Smooth muscle cell (in vitro differentiated cells): ENCODE data around the gene VSTM2L. TPM values are rescaled to one million over a fixed set of nuclear protein-coding genes. Genes with fewer than 3 reads are reported as not detected.

Source experiments
- DNase-seq: peaks from one replicate; lab custom pipeline; 2025; ENCODE audit not compliant: unreplicated experiment; lab: John Stamatoyannopoulos, UW
- H2AFZ ChIP-seq: fragments of 200-600 bp; sonication (generic); 2 replicates; pipeline ENCODE4 v1.6.0; 2016; ENCODE audit warnings: antibody characterized with exemption, low read depth, mild to moderate bottlenecking
- H3F3A ChIP-seq: fragments of 200-600 bp; sonication (generic); 2 replicates; pipeline ENCODE4 v1.6.0; 2017; ENCODE audit warnings: antibody characterized with exemption, low read depth
- H3K27ac ChIP-seq: fragments of 200-600 bp; sonication (generic); 2 replicates; pipeline ENCODE4 v1.5.1; 2016; ENCODE audit warnings: low read depth, mild to moderate bottlenecking
- H3K27me3 ChIP-seq: fragments of 200-600 bp; sonication (generic); 2 replicates; pipeline ENCODE4 v1.6.1; 2016; ENCODE audit warnings: low read depth, mild to moderate bottlenecking
- H3K36me3 ChIP-seq: fragments of 200-600 bp; sonication (generic); 2 replicates; pipeline ENCODE4 v1.5.1; 2016; ENCODE audit warnings: low read depth
- H3K4me1 ChIP-seq: fragments of 200-600 bp; sonication (generic); 2 replicates; pipeline ENCODE4 v1.5.1; 2016; ENCODE audit warnings: low read depth
- H3K4me2 ChIP-seq: fragments of 200-600 bp; sonication (generic); 2 replicates; pipeline ENCODE4 v1.6.0; 2016; ENCODE audit warnings: mild to moderate bottlenecking
- H3K4me3 ChIP-seq: fragments of 200-600 bp; sonication (generic); 2 replicates; pipeline ENCODE4 v1.5.1; 2016; ENCODE audit warnings: mild to moderate bottlenecking
- H3K79me2 ChIP-seq: fragments of 200-600 bp; sonication (generic); 2 replicates; pipeline ENCODE4 v1.6.0; 2016; ENCODE audit warnings: low read depth, mild to moderate bottlenecking
- H3K9ac ChIP-seq: fragments of 200-600 bp; sonication (generic); 2 replicates; pipeline ENCODE4 v1.6.0; 2016; ENCODE audit warnings: low read depth
- H3K9me3 ChIP-seq: fragments of 200-600 bp; sonication (generic); replicated peaks from 2 replicates; pipeline ENCODE4 v1.5.1; 2016; ENCODE audit warnings: low read depth
- H4K20me1 ChIP-seq: fragments of 200-600 bp; sonication (generic); 2 replicates; pipeline ENCODE4 v1.6.0; 2016; ENCODE audit warnings: low read depth
- WGBS: methylation state at CpG from one replicate; pipeline ENCODE4 v1.1.7; 2016; ENCODE audit warnings: low lambda C conversion rate; 5-methylcytosine and 5-hydroxymethylcytosine counted together
- polyA plus RNA-seq: library from polyadenylated mRNA; unstranded; fragments of >200 nt; fragmentation: Nextera tagmentation; extraction: Ambion mirVana; gene quantifications from 2 replicates; pipeline ENCODE4 v1.2.1, GENCODE V29; 2016
- total RNA-seq: library from RNA; depleted of rRNA; stranded (reverse); fragments of >200 nt; gene quantifications from 2 replicates; pipeline ENCODE4 v1.2.3, GENCODE V29; 2014
- TF ChIP-seq, protein P1 (sequence below): fragments of 200-600 bp; sonication (generic); IDR thresholded peaks from 2 replicates; pipeline ENCODE4 v1.5.1; 2017; ENCODE audit warnings: borderline replicate concordance, mild to moderate bottlenecking, antibody characterized with exemption; ENCODE audit not compliant: insufficient read depth, poor library complexity, severe bottlenecking

The VSTM2L gene
- total and polyA plus RNA-seq, 2 experiments from 2014 or later = 0.56 to 1.9 TPM

DNA sequence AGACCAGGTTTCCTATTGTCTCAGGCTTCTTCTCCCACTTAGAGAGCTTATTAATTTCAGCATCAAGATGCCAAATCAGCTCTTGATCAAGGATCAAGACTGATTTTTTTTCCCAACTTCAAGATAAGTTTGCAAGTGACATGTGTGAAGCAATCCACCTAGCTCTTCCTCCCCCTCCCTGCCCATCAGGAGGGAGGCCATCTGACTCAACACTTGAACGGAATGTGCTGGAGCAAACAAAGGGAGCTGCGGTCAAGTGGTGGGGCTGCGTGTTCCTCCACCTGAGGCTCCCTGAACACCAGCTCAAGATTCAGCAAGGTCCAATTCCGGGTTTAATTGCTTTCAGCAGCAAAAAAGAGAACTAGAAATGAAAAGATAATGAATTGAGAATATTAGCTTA is 91.6 kb downstream of the VSTM2L start:
- 79% methylated on average over 4 of the region's 4 CpGs for WGBS
- no peaks in the 10 kb centered on the region for H4K20me1 ChIP-seq
- H3K27me3 ChIP-seq = no peaks in the 10 kb centered on the region
- no peaks in the 10 kb centered on the region for H3K36me3 ChIP-seq
- no peak overlapping the region for H3K27ac ChIP-seq
- peaks cover 7% of the 10 kb centered on the region for H3F3A ChIP-seq
- H3K4me1 ChIP-seq = no peaks in the 10 kb centered on the region
- no peak overlapping the region for H3K9ac ChIP-seq
- DNase-seq = no peak
- TF ChIP-seq, protein P1, sequence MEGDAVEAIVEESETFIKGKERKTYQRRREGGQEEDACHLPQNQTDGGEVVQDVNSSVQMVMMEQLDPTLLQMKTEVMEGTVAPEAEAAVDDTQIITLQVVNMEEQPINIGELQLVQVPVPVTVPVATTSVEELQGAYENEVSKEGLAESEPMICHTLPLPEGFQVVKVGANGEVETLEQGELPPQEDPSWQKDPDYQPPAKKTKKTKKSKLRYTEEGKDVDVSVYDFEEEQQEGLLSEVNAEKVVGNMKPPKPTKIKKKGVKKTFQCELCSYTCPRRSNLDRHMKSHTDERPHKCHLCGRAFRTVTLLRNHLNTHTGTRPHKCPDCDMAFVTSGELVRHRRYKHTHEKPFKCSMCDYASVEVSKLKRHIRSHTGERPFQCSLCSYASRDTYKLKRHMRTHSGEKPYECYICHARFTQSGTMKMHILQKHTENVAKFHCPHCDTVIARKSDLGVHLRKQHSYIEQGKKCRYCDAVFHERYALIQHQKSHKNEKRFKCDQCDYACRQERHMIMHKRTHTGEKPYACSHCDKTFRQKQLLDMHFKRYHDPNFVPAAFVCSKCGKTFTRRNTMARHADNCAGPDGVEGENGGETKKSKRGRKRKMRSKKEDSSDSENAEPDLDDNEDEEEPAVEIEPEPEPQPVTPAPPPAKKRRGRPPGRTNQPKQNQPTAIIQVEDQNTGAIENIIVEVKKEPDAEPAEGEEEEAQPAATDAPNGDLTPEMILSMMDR = no peak
- no peak overlapping the region for H3K4me2 ChIP-seq
- H2AFZ ChIP-seq = no peak overlapping the region
- H3K79me2 ChIP-seq = no peaks in the 10 kb centered on the region
- no peak overlapping the region for H3K4me3 ChIP-seq
- H3K9me3 ChIP-seq = no peaks in the 10 kb centered on the region

Other genes starting within 250 kb of the VSTM2L start
- gene CTNNBL1, start 209.1 kb upstream of the VSTM2L start, total RNA-seq = 32.8 and 33.3 TPM in 2 replicates
- gene CTNNBL1, start 209.1 kb upstream of the VSTM2L start, polyA plus RNA-seq = 56.0 and 63.6 TPM in 2 replicates
- gene TTI1, start 130.3 kb downstream of the VSTM2L start, total RNA-seq = 17.0 and 20.4 TPM in 2 replicates
- 14.2 and 20.0 TPM in 2 replicates for gene TTI1, start 130.3 kb downstream of the VSTM2L start, polyA plus RNA-seq
- 40.2 and 59.1 TPM in 2 replicates for gene RPRD1B, start 130.6 kb downstream of the VSTM2L start, total RNA-seq
- 13.5 and 19.6 TPM in 2 replicates for gene RPRD1B, start 130.6 kb downstream of the VSTM2L start, polyA plus RNA-seq